HG02870 (cell line): Measurements from ENCODE around the gene FAM240A.

Source experiments
- ATAC-seq: cut with Tn5 transposase; IDR thresholded peaks from one replicate; pipeline ENCODE4 v1.9.1; 2021; ENCODE audit warnings: mild to moderate bottlenecking, moderate library complexity; ENCODE audit not compliant: unreplicated experiment

Gene FAM240A

DNA sequence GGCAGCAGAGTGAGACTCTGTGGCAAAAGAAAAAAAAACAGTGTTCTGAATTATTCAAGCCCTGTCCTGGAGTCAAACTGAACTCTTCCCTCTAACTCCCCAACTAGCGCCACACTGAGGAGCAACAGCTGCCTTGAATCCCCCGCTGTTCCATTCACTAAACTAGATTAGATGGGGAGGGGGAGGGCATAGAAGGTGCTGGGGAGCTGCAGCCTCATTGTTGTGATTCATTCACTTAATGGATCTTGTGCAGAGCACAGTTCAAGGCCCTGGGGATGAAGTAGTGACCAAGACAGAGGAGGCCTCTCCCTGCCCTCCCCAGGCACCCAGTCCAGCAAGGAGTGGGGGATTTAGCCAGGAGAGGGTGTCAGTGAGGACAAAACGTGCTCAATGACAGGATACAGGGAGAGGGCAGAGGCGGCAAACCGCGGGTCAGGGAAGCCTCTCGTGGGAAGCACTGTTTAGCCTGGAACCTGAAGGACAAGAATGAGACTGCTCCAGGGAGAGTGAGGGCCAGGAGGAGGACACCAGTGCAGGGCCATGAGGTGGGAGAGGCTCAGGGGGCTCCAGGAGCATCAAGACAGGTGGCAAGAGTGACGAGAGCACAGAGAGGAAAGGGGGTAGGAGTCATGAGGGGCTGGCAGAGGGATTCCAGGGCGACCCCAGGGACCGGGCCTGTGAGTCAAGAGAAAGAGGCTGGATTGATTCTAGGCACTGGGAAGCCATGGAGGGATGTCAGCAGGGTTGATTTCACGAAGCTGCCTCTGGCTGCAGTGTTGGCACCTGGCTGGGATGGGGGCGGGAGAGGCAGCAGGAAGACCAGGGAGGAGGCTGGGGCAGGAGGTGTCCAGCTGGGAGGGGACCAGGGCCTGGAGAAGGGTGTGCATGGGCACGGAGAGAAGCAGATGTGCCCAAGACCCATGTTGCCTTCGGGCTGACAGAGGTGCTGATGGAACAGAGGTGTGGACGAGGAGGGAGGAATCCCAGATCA lies 49.7 kb downstream of the FAM240A start:
- ATAC-seq, result no peak

DNA sequence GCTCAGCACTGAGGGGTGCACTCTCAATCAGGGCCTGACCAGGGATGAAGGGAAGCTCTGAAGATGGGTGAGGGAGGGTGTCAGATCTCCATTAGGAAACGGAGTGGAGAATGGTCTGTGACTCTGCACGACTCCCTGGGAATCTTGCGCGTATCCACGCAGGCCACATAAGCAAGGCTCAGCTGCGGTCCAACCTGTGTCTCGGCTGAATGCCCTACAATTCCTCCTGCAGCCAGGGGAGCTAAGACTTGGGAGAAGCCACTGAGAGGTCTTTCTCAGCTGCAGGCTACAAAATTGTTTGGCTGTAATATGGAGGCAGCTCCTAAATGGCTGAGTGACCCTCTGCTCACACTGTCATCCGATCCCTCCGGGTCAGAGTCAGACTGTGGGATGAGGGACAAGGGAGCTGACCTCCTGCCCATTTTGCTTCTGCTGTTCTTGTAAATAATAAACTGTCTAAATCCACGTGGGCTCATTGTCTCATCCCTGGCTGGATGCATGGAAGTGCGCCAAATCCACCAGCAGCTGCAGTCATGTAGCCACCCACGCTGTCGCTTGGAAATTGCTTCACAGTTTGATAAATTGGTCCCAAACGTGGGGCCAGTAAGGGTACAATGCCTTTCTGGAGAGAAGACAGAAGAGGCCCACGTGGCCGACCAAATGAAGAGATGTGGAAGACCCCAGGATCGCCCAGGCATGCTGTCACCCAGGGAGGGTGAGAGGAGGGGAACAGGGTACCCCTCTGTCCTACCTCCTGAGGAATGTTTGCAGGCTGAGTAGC lies 50.6 kb downstream of the FAM240A start:
- no peak for ATAC-seq

DNA sequence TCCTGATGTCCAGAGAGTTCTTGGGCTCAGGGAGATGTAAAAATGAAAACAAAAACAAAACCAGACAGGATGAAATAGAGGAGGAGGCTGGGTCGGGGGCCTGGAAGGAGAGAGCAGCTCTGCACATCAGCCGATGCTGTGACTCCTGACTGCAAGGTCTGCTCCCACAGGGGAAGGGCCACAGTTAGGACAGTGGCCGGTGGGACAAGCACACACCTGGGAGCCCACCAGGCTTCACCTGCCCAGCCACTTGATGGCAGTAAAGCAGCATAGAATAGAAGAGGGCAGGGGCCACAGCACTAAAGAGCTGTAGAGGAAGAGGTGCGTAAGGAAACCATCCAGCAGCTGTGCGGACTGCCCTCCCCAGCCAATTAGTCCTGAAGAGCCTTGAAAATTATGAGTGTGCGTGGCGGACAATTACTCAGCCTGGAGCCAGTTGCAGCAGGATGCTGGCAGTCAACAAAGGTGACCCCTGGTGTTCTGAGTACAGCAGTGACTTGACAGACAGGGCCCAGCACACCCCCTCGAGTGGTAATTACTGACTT lies 51.3 kb downstream of the FAM240A start:
- no peak for ATAC-seq

DNA sequence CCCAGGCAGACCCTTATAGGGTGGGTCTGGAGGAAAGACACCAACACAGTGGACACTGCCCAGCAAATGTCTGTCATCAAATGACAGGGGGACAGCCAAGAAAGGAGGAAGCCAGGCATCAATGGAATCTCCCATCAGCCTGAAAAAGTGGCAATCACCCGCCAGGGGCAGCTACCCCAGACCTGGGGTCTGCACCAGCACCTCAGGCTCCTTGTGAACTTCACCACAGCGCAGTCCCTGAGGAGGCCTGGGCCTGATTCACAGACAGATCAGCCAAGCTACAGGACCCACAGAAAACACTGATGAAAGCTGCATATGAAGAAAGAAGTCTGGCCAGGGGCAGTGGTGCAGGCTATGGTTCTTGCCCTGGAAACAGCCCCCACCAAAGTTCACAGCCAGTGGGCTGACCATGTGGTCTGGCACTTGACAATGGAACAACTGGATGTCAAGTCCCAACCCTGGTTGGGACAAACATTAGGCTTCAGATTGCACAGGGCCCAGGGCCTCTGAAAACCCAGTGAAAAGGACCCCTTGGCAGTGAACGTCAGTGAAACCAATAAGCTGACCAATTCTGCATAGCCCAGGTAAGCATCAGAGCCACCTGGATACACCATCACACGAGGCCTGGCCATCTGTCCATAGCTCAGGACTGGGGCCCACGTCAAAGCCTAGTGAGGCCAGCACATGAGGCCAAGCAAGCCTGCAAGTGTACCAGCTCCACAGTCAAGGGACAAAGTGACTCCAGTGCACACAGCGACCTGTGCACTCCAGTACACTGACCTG lies 52.1 kb downstream of the FAM240A start:
- no peak for ATAC-seq

DNA sequence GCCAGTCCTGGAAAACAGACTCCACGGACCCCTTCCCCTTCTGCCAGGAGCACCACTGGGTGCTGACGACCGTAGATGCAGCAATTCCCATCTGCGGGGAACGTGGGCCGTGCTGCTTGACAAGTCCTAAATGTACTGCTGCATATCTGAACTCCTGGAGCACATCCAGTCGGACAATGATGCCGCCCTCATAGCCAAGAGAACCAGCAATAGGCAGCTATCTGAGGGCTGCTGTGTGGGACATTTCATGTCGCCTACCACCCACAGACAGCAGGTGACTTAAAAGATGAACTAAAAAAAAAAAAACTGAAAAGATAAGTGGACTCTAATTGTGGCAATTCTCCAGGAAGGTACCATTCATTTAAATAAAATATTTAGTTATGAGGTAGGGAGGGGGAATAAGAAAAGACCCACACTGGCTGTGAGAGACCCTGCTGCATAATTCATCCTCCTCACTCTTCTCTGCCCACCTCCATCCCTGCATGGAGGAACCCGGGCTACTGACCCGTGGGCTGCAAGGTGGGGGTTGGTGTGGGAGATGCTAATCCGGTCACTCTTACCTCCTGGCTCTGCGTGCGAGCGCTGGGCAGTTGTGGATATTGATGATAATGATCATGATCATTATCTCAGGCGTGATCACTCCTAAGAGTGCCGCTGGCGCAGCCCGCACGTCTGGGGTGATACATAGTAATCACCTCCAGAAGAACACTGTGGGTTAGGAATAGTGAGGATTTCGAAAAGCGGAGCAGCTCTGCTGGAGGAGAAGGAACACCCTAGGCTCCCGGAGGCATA lies 52.8 kb downstream of the FAM240A start:
- no peak for ATAC-seq

DNA sequence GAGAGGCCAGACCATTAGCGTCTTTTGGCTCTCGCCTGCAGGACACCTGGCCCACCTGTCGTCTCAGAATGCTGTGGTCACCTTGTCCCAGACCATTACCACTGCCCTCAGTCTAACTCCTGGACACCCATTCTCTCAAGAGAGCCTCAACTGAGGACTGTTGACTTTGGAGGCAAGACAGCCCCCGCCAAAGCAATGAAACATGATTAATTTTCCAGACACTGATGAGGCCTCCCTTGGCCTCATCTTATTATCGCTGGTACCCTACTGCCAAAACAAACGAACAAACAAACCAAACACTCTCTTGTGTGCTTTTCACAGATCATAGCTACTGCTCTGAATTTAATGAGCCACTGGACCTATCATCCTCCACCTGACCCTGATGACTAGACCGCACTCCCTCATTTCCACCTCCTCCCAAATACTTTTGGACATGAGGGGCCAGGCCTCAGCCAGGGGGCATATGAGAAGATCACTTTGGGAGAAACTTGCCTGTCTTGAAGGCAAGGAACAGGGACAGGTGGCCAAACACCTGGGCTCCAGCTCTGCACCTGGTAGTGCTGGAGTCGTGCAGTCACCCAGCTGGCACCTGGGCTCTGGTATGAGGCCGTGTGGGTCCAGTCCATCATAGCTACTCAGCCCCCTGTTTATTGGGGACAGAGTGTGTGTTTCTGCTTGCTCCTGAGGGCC lies 53.6 kb downstream of the FAM240A start:
- no peak for ATAC-seq

DNA sequence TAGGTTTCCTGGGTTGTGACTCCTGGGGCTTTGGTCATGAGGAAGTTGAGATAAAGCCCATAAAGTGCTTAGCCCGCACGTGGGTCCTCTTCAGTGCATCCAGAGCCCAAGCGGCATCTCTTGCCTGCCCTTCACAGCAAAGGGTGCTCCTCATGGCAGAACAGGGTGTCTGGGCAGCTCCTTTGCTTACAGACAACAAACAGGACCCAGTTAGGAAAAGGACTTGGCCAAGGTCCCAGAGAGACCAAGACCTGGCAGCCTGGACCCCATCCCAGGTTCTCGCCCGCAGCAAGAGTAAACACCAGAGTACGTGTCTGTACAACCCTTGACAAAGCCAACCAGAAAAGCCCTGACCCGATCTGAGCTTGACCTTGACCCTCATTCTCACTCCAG lies 54.1 kb downstream of the FAM240A start:
- no peak for ATAC-seq

DNA sequence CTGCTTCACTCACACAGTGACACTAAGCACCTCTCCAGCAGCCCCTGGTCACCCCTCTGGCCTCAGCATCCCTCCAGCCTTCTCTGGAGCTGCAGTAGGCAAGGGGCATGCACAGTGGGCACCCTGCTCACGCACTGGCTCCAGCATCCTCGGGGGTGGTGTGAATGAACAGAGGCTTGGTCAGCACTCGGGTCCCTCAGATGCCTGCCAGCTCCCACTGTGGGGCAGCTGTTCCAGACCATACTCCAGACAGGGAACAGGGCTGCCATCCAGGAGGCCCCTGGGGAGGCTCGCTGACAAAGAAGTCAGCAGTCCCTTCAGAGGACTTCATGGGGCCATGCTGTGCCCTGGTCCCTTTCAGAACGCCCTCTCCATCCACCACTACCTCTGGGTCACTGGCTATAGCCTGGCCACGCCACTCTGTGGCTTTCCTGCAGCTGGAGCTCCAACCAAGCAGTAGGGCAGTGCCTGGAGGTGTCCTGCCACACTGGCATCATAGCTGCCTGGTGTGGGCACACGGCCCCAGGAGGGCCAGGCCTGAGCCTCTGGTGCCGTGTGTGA lies 54.8 kb downstream of the FAM240A start:
- ATAC-seq, result no peak

DNA sequence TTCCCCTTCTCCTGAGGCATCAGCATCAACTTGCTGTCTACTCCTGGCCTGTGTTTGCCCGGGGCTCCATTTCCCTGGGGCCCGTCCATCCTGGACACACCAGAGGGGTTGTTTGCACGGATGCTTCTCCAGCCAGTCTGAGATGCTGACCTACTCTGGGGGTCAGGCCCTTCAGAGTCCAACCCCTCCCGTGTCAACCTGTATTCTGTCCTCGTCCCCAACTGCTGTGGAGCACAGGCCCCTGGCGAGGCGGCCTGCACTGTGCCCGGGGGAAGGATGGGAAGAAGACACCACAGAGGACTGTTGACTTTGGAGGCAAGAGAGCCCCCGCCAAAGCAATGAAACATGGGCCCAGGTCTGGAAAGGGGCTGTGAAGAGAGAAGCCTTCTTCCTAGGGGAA lies 55.3 kb downstream of the FAM240A start:
- no peak for ATAC-seq

DNA sequence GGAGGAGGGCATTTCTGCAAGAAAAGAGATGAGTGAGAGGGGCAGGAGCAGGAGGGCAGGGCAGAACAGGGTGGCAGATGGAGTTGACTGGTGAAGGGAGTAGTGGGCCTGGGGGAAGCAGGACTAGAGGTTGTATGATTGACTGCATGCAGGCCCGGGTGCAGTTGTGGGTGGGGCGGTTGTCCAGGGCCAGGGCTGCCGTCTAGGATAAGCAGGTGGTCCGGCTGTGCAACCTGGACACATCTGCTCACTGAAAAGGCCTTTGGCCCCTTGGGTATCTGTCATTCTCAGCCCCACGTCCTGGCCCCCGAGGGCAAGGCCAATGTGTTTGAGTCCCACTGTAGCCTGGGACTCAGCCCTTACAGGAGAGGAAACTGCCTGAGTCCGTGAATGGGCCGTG lies 55.8 kb downstream of the FAM240A start:
- no peak for ATAC-seq

DNA sequence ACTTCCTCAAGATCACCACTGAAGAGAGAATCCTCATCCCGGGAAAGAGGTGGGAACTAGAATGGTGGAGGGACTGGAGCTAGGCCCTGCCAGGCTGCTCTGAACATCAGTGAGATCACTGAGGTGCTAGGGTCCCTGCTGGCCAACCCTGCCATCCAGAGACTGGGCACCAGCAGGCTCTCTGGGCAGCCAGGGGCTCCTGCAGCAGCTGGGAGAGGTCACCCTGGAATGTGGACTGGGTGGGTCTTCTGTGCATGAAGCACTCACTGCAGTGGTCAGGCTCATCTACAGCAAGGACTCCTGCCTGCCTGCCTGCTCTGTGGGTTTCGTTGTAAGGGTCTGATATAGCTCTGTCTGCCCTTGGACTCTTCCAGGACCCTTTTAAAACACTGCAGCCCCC lies 56.3 kb downstream of the FAM240A start:
- no peak for ATAC-seq

DNA sequence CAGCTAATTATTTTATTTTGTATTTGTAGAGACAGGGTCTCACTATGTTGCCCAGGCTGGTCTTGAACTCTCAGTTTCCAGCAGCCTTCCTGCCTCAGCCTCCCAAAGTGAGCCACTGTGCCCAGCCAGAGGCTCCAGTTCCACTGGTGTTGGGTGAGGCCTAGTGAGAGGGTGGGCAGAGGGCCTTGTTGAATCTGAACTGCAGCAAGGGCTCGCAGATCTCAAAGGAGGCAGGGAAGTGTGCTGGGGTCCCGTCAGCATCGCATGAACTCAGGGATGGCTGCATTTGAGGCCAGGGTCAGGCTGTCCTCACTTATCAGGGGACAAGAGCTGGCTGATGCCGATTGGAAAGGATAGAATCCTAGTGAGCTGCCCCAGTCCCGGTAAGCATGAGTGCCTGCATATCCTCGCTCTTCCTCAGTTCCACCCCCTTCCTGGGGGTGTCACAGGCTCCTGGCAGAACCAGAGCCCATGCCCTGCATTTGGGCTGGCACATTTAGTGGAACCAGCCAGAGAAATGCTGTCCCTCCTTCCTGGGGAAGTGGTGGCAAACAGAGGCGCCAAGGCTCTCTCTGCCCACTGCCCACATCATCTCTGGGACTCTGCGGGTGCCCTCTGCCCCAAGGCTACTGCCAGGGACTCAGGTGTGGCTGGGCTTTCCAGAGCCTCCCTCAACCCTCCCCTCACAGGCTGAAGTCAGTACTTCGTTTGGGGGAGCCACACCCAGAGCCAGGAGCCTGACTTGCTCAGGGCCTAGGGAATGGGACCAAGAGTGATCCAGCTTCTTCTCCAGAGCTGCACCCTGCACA lies 57.1 kb downstream of the FAM240A start:
- ATAC-seq, result no peak

DNA sequence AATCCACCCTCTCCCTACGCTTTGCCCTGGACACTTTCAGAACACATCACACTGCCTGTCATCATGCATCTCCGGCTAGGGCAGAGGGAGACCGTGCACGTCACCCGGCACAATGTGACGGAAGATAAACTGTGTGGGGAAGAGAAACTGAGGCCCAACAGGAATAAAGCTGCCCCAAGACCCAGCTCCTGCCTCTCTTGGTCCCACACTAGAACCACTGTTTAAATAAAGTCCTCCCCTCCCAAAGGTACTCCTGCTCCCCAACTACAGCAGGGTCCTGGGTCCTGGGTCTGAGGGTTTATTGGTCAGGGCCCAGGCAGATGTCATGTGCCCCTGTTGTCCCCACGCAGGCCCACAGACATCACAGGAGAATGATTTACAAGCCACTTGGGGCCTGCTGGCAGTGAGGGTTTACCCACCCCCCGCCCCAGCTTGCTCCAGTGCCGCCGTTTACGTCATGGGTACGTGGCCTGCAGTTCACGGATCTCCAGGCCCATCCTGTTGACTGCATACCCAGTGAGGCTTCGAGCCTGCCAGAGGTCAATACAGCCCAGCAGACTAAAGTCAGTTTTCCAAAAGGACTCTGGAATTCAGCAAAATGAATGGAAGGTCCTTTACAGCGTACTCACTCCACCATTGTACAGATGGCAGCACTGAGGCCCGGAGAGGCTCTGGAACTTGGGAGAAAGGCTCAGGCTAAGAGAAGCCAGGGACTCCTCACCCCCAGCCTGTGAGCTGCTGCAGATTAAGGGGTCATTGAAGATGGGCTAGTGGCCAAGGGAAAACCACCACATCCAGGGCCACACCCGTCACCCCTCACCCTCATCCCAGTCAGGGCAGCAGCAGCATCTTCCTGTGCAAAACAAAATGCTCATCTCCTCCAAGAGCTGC lies 57.9 kb downstream of the FAM240A start:
- no peak for ATAC-seq

DNA sequence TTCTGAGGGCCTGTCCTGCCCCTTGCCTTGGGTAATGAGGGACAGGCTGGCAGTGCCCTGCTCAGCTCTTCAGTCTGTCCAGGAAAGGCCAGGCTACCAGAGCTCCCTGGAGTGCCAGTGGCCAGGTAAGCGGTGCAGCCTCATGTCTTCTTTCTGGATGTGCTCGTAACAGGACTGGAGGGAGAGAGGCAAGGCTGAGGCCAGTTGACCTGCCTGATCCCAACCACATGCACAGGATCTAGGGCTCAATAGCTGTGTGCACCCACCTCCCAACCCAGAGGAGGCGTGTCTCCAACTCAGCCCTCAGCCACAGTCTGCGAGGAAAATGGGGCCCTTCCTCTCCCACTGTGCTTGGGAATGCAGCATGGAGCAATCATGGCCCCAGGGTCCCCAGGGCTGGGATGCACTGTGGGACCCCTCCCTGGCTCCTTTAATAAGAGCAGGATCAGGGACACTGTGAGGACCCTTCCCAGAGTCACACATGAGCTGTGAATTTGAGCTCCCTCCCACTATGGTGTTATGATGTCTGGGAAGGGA lies 58.6 kb downstream of the FAM240A start:
- ATAC-seq, result no peak

DNA sequence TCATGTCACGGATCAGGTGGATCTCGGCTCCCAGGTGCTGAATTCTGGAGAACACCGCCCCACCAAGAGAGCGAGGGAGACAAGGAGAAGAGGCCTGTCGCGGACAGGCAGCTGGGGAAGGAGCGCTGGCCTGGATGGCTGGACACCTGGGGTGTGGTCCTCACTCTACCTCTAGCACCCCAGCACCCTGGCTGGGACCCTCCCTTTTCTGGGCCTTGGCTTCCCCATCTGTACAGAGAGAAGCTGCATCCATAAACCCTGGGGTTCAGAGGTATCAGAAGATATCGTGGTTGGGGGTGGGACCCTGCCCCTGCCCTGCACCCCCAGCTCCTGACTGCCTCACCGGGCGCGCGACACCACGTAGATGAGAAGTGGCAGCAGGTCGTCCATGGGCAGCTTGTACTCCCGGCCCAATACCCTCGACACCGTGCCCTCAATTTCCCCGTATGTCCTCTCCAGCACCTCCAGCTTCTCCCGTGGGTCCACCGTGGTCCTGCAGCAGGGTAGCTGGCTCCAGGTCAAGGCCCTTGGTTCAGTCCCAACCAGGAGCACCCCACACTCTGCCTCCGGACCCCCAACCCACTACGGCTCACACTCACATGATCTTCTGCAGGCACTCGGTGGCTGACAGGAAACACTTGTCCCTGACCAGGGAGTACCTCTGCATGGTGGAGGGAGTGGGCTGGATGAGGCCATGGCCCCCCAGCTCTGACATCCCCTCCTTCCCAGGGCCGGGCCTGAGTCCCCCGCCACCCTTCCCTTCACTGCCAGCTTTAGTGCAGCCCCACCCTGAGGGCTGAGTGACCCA lies 59.4 kb downstream of the FAM240A start:
- ATAC-seq, result no peak

DNA sequence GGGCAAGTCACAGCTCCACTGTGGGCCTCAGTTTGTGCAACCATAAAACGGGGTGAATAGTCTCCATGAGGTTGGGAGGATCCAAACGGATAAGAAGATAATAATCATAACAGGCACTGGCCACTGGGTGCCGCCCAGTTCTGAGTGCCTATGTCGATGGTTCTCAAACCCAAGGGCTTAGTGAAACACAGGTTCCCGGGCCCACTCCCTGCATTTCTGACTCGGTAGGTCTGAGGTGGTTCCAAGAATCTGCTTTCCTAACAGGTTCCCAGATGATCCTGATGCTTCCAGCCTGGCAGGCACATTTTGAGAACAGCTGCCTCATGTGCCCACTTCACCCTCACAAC lies 60.0 kb downstream of the FAM240A start:
- no peak for ATAC-seq
